HEK293 (cell line): ENCODE data around the gene NDUFB6.

Source experiments
- CTCF ChIP-seq: fragments of 450-650 bp; formaldehyde crosslinking; IDR thresholded peaks from 2 replicates; pipeline ENCODE4 v1.5.1; 2016; ENCODE audit warnings: missing biosample characterization, missing genetic modification characterization
- TRIM28 ChIP-seq: IDR thresholded peaks from 2 replicates; pipeline ENCODE4 v1.6.1; 2011; ENCODE audit warnings: low read length, control low read depth, borderline replicate concordance
- TF ChIP-seq, protein P1 (sequence below): fragments of 450-650 bp; formaldehyde crosslinking; IDR thresholded peaks from 2 replicates; pipeline ENCODE4 v1.5.1; 2016; ENCODE audit warnings: missing biosample characterization, missing genetic modification characterization

- TF ChIP-seq TRIM28 (no peak), CTCF (tag by site-specific recombination) (no peak)
- TF ChIP-seq, protein P1, sequence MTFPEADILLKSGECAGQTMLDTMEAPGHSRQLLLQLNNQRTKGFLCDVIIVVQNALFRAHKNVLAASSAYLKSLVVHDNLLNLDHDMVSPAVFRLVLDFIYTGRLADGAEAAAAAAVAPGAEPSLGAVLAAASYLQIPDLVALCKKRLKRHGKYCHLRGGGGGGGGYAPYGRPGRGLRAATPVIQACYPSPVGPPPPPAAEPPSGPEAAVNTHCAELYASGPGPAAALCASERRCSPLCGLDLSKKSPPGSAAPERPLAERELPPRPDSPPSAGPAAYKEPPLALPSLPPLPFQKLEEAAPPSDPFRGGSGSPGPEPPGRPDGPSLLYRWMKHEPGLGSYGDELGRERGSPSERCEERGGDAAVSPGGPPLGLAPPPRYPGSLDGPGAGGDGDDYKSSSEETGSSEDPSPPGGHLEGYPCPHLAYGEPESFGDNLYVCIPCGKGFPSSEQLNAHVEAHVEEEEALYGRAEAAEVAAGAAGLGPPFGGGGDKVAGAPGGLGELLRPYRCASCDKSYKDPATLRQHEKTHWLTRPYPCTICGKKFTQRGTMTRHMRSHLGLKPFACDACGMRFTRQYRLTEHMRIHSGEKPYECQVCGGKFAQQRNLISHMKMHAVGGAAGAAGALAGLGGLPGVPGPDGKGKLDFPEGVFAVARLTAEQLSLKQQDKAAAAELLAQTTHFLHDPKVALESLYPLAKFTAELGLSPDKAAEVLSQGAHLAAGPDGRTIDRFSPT (tag by site-specific recombination) = no peak
Observed at GRCh38 chr9:32578976-32579375, 6.0 kb upstream of the NDUFB6 start.
